ENCODE measurements around the gene GPR137.

GPR137 gene

GRCh38 chr11:64249563-64250414, 35.9 kb upstream of the GPR137 start:
- no peak for DNase-seq

GRCh38 chr11:64250415-64251015, 35.1 kb upstream of the GPR137 start:
- DNase-seq = no peak

GRCh38 chr11:64251016-64251752, 34.5 kb upstream of the GPR137 start, which contains the start of gene PLCB3:
PLCB3 (plus strand) TSS chr11:64251530; CDS start chr11:64251650, 120 bp downstream.
- no peak for DNase-seq

- DNase-seq = no peak
These were observed 34.0 kb upstream of the GPR137 start for GRCh38 chr11:64251753-64252002.

GRCh38 chr11:64252003-64252872, 33.4 kb upstream of the GPR137 start:
- no peak for DNase-seq

DNA sequence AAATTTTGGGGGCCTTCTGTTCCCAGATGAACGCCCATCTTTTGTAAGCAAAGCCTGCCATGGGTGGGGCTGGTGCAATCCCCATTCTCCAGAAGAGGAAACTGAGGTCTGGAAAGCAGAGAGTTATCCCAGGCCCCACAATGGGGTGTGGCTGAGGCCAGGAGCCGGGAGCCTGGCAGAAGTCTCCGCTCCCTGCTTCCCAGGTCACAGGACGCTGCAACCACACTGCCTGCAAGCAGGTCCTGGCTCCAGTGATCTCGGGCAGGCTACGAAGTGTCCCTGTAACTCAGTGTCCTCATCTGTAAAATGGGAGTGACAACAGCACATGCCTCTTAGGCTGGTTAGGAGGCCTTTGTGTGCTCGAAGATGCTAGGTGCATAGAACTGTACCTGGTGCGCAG, 32.6 kb upstream of the GPR137 start:
- no peak for DNase-seq

- no peak for DNase-seq
These were observed 32.2 kb upstream of the GPR137 start for GRCh38 chr11:64253481-64253880.

GRCh38 chr11:64254326-64254725, 31.3 kb upstream of the GPR137 start:
- no peak for DNase-seq

GRCh38 chr11:64255135-64256128, 30.2 kb upstream of the GPR137 start:
- DNase-seq = no peak

- no peak for DNase-seq
These were observed 29.3 kb upstream of the GPR137 start for GRCh38 chr11:64256300-64256699.

DNA sequence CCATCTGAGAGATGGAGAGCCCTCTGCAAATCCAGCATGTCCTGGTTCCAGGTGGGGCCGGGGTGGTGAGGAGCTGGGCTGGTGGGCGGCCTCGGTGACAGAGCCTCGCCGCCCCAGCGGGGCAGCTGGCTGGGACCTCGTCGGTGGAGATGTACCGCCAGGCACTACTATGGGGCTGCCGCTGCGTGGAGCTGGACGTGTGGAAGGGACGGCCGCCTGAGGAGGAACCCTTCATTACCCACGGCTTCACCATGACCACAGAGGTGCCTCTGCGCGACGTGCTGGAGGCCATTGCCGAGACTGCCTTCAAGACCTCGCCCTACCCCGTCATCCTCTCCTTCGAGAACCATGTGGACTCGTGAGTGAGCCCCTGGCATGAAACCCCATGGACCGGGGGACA, 27.3 kb upstream of the GPR137 start:
- DNase-seq = no peak

- no peak for DNase-seq
These were observed 26.6 kb upstream of the GPR137 start for GRCh38 chr11:64258946-64259532.

- no peak for DNase-seq
These were observed 26.0 kb upstream of the GPR137 start for GRCh38 chr11:64259533-64260067.

- no peak for DNase-seq
These were observed 25.4 kb upstream of the GPR137 start for GRCh38 chr11:64260147-64260708.

GRCh38 chr11:64261556-64262080, 24.0 kb upstream of the GPR137 start:
- no peak for DNase-seq

DNA sequence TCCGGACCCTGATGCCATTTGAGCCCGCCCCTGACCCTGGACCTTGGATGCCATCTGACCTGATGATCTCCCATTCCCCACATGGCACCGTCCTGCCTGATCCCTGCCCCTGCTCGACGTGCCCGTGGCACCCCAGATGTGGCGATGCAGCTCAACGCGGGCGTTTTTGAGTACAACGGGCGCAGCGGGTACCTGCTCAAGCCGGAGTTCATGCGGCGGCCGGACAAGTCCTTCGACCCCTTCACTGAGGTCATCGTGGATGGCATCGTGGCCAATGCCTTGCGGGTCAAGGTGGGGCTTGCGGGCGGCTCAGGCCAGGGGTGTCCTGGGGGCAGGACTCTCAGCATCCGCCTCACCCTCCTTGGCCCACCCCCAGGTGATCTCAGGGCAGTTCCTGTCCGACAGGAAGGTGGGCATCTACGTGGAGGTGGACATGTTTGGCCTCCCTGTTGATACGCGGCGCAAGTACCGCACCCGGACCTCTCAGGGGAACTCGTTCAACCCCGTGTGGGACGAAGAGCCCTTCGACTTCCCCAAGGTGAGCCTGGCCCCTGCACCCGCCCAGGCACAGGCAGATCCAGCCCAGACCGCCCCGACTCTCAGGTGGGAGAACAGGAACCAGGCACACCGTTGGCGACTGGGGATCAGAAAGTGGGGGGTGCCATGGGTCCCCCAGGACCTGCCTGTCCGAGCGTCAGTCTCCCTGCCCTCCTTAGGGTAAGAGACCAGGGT, 23.2 kb upstream of the GPR137 start:
- no peak for DNase-seq

GRCh38 chr11:64263021-64263946, 22.4 kb upstream of the GPR137 start:
- no peak for DNase-seq

- no peak for DNase-seq
These were observed 21.7 kb upstream of the GPR137 start for GRCh38 chr11:64263947-64264317.

Measured in NCI-H446 treated with DMSO at 0.1 percent for 48 hours (cell line).